Activated CD4-positive, CD25-positive, alpha-beta regulatory T cell treated with anti-CD3 and anti-CD28 coated beads, Interleukin-2, amount 50 U/mL, for 72 hours (primary cell): ENCODE measurements around the gene GP2.

Source experiments
- DNase-seq: peaks from one replicate; pipeline ENCODE4 v3.0.0; 2021

GP2 gene

DNA sequence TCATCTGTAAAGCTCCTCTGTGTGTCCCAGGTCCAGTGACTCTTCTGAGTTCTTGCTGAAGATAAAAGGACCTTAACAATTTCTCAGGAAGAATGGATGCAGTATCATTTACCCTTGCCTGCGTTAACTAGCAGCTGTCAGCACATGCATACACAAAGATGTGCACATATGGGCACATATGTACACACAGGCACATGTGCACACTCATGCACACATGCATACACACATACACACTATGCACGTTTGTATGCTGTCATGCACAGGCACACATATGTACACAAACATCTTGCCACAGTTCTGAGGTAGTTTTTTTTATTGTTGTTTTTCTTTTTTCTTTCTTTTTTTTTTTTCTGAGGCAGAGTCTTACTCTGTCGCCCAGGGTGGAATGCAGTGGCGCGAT is 24.9 kb downstream of the GP2 start:
- DNase-seq: no peak

DNA sequence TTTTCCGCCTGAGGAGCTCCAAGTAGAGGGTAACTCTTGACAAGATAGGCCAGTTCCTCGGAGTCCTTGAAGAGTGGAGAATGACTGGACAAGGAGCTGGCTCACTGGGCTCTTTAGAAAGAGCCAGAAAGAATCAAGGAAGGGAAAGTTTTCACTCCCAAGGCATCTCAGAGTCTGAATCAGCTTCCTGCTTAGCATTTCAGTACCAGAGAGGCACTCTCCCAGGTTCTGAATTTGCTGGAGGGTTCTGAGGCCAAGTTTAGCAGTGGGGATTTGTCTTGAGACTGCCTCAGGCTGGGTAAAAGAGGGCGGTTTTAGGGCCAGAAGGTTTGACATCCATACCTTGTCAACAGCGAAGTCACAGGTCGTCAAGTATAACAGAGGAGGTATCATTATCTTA is 25.5 kb downstream of the GP2 start:
- DNase-seq: no peak

- peak; percentile 32 for DNase-seq
Observed at GRCh38 chr16:20300312-20301097, 26.8 kb downstream of the GP2 start.

DNA sequence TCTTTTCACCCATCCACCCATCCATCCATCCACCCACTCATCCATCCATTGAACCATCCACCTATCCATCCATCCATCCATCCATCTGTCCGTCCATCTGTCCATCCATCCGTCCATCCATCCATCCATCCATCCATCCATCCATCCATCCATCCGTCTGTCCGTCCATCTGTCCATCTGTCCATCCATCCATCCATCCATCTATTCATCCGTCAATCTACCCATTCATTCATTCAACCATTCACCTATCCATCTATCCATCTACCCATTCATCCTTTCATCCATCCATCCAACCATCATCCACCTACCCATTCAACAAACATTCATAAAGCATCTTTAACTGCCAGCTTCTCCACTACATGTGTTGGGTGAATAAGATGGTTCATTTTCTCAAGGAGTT is 28.9 kb downstream of the GP2 start:
- DNase-seq: no peak

DNA sequence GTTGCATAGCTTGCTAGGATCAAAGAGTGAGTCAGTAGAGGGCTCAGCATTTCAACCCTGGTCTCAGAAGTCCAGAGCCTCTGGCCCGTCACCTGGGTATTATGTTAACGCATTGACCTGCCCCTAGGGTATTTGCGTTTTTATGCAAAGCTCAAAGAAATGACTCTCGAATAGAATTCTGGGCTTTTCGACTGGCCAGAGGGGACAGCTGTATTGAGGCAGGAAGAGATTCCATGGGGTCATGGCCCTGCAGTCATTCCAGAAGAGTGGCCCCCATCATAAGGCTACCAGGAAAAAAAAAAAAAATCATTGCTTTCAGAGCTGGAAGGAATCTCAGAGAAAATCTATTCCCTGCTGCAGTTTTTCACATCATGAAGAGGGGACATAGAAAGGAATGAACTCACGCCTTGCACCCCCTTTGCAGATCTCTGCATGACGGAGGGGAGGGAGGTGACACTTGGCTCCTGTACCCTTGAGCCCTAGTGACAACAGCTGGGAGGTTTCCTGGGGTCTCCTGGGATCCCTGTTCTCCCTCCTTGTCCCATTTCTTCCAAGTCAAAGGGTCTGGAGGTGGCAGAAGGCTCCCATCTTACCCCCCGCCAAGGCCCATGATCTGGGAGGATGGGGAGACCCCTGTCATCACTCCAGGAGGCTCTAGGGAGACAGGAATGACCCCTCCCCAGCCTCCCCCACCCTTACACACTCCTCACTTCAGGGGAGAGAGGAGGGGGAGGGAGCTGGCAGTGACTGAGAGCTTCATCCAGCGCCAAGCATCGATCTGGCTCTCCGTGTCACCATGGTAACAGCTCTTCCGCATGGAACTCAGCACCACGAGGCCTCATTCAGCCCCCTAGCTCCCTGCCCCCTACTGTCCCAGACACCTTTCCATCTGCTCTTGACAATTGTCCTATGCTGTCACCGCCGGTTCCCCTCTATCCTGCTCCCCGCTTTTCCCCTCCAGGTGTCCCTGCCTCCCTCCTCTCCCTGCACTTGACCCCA is 35.8 kb downstream of the GP2 start:
- DNase-seq: no peak

GRCh38 chr16:20289571-20289970 is 37.7 kb downstream of the GP2 start:
- DNase-seq: no peak

- DNase-seq: no peak
Observed at GRCh38 chr16:20285993-20286499, 41.3 kb downstream of the GP2 start.

- DNase-seq: no peak
Observed at GRCh38 chr16:20280259-20280658, 47.1 kb downstream of the GP2 start.

DNA sequence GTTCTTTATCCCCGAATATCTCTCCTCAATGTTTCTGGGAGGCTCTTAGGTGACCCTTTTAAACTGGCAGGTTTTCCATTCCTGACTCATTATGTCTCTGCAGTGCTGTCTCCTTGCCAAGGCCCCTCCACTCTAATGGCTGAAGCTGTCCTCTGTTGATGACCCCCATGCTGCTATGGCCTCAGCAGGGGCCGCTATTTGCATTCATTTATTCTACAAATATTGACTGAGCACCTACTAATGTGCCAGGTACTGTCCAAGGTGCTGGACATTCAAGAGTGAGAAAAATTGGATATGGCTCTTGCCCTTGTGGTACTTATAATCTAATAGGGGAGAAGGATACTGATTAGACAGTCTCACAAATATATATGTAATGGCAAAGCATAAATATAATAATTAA is 55.4 kb downstream of the GP2 start:
- DNase-seq: no peak

DNA sequence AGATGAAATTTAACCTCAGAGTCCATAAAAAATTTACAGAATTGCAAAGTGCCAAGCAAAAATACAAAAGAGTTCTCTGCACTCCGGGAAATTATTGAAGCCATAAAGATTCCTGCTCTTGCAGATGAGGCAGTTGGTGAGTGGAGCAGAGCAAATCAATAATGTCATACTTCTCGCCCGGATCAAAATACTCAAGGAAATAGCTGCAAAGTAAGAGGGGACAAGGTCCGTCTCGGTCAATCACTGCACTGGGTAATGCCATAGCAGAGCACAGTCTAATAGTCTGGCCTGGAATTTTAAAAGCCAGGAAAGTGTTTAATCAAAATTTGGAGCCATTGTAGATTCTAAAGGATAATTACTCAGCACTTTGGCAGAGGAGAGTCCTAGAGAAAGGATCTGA is 58.9 kb downstream of the GP2 start:
- DNase-seq: no peak

GRCh38 chr16:20265019-20265418 is 62.3 kb downstream of the GP2 start:
- no peak for DNase-seq

- no peak for DNase-seq
Observed at GRCh38 chr16:20263138-20263855, 64.0 kb downstream of the GP2 start.

DNA sequence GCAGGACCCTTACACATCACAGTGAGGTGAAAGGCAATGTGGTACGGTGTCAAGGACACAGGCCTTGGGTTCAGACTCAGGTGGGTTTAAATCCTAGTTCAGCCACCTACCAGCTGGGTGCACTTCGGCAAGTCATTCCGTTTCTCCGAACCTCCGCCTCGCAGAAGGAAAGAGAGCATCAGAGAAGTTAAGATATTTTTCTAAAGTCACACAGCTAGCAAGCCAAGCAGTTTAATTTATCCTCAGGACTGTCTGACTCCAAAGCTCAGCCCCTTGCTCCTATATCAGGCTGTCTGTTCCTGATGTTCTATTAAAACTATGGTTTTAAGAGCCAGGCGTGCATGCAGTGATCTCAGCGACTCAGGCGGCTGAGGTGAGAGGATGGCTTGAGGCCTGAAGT is 65.1 kb downstream of the GP2 start:
- no peak for DNase-seq

GRCh38 chr16:20260215-20261009 is 66.9 kb downstream of the GP2 start:
- DNase-seq: no peak
